ENCODE results near the gene TEX101. TPM values are rescaled to one million over a fixed set of nuclear protein-coding genes. Genes with fewer than 3 reads are reported as not detected.

The TEX101 gene
- total RNA-seq, 4 donors from 2014 or later = 0.81 TPM; not detected in 3

DNA sequence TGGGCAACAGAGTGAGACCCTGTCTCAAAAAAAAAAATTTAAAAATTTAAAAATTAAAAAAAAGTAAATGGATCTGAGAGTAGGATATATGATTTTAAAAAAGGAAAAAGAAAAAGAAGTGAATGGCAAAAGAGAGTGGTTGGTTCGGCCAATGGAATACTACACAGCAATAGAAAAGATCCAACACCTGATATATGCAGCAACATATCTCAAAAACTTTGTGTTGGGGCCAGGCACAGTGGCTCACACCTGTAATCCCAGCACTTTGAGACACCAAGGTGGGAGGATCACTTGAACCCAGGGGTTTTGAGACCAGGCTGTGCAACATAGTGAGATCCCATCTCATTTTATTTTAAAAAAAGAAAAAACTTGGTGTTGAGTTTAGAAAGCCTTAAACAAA lies 52.1 kb downstream of the TEX101 start:
- no peaks in the 10 kb centered on the region for H3K36me3 ChIP-seq
- peaks cover 0 to 5% of the 10 kb centered on the region in 2 donors for H3K4me1 ChIP-seq
- H3K27ac ChIP-seq = no peak overlapping the region
- no peak for DNase-seq
- intact Hi-C loops (cut with DNase I) = no loop called here
- no peak overlapping the region for H3K4me3 ChIP-seq (replicated peaks in 1 of 3)
- H3K9me3 ChIP-seq = no peaks in the 10 kb centered on the region
- TF ChIP-seq, protein P1, sequence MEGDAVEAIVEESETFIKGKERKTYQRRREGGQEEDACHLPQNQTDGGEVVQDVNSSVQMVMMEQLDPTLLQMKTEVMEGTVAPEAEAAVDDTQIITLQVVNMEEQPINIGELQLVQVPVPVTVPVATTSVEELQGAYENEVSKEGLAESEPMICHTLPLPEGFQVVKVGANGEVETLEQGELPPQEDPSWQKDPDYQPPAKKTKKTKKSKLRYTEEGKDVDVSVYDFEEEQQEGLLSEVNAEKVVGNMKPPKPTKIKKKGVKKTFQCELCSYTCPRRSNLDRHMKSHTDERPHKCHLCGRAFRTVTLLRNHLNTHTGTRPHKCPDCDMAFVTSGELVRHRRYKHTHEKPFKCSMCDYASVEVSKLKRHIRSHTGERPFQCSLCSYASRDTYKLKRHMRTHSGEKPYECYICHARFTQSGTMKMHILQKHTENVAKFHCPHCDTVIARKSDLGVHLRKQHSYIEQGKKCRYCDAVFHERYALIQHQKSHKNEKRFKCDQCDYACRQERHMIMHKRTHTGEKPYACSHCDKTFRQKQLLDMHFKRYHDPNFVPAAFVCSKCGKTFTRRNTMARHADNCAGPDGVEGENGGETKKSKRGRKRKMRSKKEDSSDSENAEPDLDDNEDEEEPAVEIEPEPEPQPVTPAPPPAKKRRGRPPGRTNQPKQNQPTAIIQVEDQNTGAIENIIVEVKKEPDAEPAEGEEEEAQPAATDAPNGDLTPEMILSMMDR (IDR thresholded peaks at IDR 0.05) = no peak
- no peak for TF ChIP-seq POLR2A (IDR thresholded peaks at IDR 0.05)
- 90 to 100% methylated on average over 1 of the region's 1 CpG for WGBS, 2 donors
- H3K27me3 ChIP-seq = no peaks in the 10 kb centered on the region

DNA sequence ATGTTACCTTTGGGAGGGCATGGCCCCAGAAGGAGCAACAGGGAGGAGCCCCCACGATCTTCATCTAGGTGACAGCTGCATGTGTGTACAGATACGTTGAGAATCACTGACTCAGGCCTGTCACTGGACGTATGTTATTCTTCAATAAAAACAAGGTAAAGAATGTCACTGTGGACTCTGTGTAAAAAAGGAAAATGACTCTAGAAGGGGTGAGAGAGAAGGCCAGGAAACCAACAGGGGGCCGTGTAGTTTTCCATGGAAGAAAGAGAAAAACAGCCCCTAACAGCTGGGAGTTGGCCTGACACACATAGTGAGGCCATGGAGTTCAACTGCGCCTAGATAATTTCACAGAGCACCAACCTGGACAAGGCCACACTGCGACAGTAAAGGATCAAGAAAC lies 52.6 kb downstream of the TEX101 start:
- DNase-seq = no peak
- no peak for TF ChIP-seq POLR2A (IDR thresholded peaks at IDR 0.05)
- TF ChIP-seq, protein P1 (IDR thresholded peaks at IDR 0.05) = no peak
- no peaks in the 10 kb centered on the region for H3K36me3 ChIP-seq
- no peaks in the 10 kb centered on the region for H3K27me3 ChIP-seq
- 76 to 88% methylated on average over 6 of the region's 6 CpGs for WGBS, 2 donors
- no peak overlapping the region for H3K27ac ChIP-seq
- no peaks in the 10 kb centered on the region for H3K9me3 ChIP-seq
- H3K4me3 ChIP-seq (replicated peaks in 1 of 3) = no peak overlapping the region
- peaks cover 0 to 5% of the 10 kb centered on the region in 2 donors for H3K4me1 ChIP-seq
- intact Hi-C loops (cut with DNase I) = no loop called here

DNA sequence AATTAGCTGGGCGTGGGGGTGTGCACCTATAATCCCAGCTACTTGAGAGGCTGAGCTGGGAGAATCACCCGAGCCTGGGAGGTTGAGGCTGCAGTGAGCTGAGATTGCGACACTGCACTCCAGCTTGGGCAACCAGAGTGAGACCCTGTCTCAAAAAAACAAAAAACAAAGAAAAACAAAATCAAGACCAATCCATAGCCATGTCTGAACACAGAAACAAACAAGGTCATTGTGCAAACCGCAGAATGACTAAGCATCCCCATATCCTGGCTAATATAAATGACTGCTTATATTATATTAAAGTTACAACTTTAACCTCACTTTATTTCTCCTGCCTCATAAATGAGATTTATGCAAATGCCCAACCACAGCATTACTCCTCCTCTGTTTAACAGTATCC lies 53.0 kb downstream of the TEX101 start:
- no peaks in the 10 kb centered on the region for H3K36me3 ChIP-seq
- DNase-seq = no peak
- H3K4me1 ChIP-seq = peaks cover 0 to 5% of the 10 kb centered on the region in 2 donors
- intact Hi-C loops (cut with DNase I) = no loop called here
- no peak overlapping the region for H3K27ac ChIP-seq
- 86 to 92% methylated on average over 4 of the region's 4 CpGs for WGBS, 2 donors
- TF ChIP-seq, protein P1 (IDR thresholded peaks at IDR 0.05) = no peak
- no peak for TF ChIP-seq POLR2A (IDR thresholded peaks at IDR 0.05)
- no peaks in the 10 kb centered on the region for H3K9me3 ChIP-seq
- no peak overlapping the region for H3K4me3 ChIP-seq (replicated peaks in 1 of 3)
- no peaks in the 10 kb centered on the region for H3K27me3 ChIP-seq

Other genes with a start within 250 kb of the TEX101 start
- not detected for gene PSG5, start 228.4 kb upstream of the TEX101 start, total RNA-seq
- gene PSG4, start 209.3 kb upstream of the TEX101 start, total RNA-seq = not detected
- gene PSG9, start 145.4 kb upstream of the TEX101 start, total RNA-seq = not detected
- 1 to 10 TPM in 1 of 4 donors, under 1 TPM in 2, not detected in 1; 0.29 to 1.9 (median 0.59) TPM for gene CD177, start 61.2 kb upstream of the TEX101 start, total RNA-seq
- gene LYPD3, start 50.7 kb downstream of the TEX101 start, total RNA-seq = under 1 TPM in 1 of 4 donors, not detected in 3; 0.78 TPM
- 10 to 100 TPM in 1 of 4 donors, 1 to 10 TPM in 3; 4.4 to 19.6 (median 7.4) TPM for gene PHLDB3, start 89.9 kb downstream of the TEX101 start, total RNA-seq
- gene ETHE1, start 112.3 kb downstream of the TEX101 start, total RNA-seq = 10 to 100 TPM; 22.4 to 61.9 (median 32.5) TPM
- 1 to 10 TPM in 1 of 4 donors, not detected in 3; 1.4 TPM for gene ZNF575, start 118.3 kb downstream of the TEX101 start, total RNA-seq
- 10 to 100 TPM; 29.6 to 38.8 (median 31.3) TPM for gene XRCC1, start 160.6 kb downstream of the TEX101 start, total RNA-seq
- 10 to 100 TPM; 11.8 to 19.3 (median 13.2) TPM for gene PINLYP, start 160.9 kb downstream of the TEX101 start, total RNA-seq
- gene IRGQ, start 181.2 kb downstream of the TEX101 start, total RNA-seq = 10 to 100 TPM; 18.0 to 33.5 (median 23.5) TPM
- 10 to 100 TPM; 15.7 to 23.5 (median 17.9) TPM for gene ZNF576, start 181.7 kb downstream of the TEX101 start, total RNA-seq
- 1 to 10 TPM in 1 of 4 donors, under 1 TPM in 2, not detected in 1; 0.27 to 1.5 (median 0.59) TPM for gene SRRM5, start 197.2 kb downstream of the TEX101 start, total RNA-seq
- 10 to 100 TPM; 28.9 to 61.5 (median 33.5) TPM for gene ZNF428, start 204.7 kb downstream of the TEX101 start, total RNA-seq
- 10 to 100 TPM in 1 of 4 donors, 1 to 10 TPM in 3; 2.3 to 11.9 (median 3.4) TPM for gene CADM4, start 225.0 kb downstream of the TEX101 start, total RNA-seq

Measured in thyroid gland (tissue), 4 donors.